ENCODE results near the gene MRFAP1. TPM values are rescaled to one million over a fixed set of nuclear protein-coding genes. Genes with fewer than 3 reads are reported as not detected.

MRFAP1 gene
- total and polyA plus RNA-seq, 10 of the 15 experiments (the other 5 are each of a cell fraction or from before 2014, with no cell fraction given), result 18.7 to 105 (median 80.8) TPM

- H3K4me1 ChIP-seq (ENCODE audit: control insufficient read depth, insufficient read depth, low read length), result peaks cover 6% of the 10 kb centered on the region; the same call in 1 of the 2 replicates
- in situ Hi-C loops (cut with MboI) (no loop called here), intact Hi-C loops (cut with micrococcal nuclease; ENCODE audit: unreplicated experiment) (loop anchor here (2.0 kb wide), 3 partner anchors 34 to 42 kb away; partner anchors contain the start of genes BLOC1S4, MRFAP1 and MRFAP1L1)
- H2AFZ ChIP-seq (ENCODE audit: control insufficient read depth, low read depth, low read length), result peak overlapping the region; percentile 0
- peak; percentile 59 for ATAC-seq
- CTCF ChIA-PET, result interaction anchor here (0.6 to 2.3 kb wide), 22 partner anchors 9 to 428 kb away, joined by 3 to 36 read pairs (median 5); partner anchors contain the start of genes BLOC1S4 and MRFAP1L1
- peak; percentile 45 for DNase-seq (ENCODE audit: low read depth, low spot score)
- RAD21 ChIA-PET (ENCODE audit: unreplicated experiment), result interaction anchor here (0.8 to 3.8 kb wide), 9 partner anchors 16 to 394 kb away, joined by 3 to 22 read pairs (median 4); partner anchors contain the start of genes GRPEL1, MAN2B2, MRFAP1 and MRFAP1L1
- H3K9ac ChIP-seq (ENCODE audit: control insufficient read depth, insufficient read depth, low read length), result peak overlapping the region; percentile 64
- BruUV-seq (replicated peaks), result TSS peak; percentile 77
- H3K27ac ChIP-seq (ENCODE audit: control insufficient read depth, insufficient read depth), result no peak overlapping the region
- H3K27me3 ChIP-seq (replicated peaks in 1 of 2; ENCODE audit: control insufficient read depth in 2 of 2, insufficient read depth in 2 of 2, low read length in 1 of 2), result no peaks in the 10 kb centered on the region
- H3K4me2 ChIP-seq (ENCODE audit: control insufficient read depth, insufficient read depth), result peak overlapping the region; percentile 89
- peaks cover 25% of the 10 kb centered on the region for H3K79me2 ChIP-seq (ENCODE audit: control insufficient read depth, insufficient read depth, low read length)
- H3K4me3 ChIP-seq, result peak overlapping the region; percentile 74
- FAIRE-seq, result peak; percentile 98
- H4K20me1 ChIP-seq (ENCODE audit: control insufficient read depth, insufficient read depth), result no peaks in the 10 kb centered on the region
- SMC1A ChIA-PET (ENCODE audit: uncharacterized antibody, unreplicated experiment), result interaction anchor here (0.8 to 5.2 kb wide), 14 partner anchors 9 to 234 kb away, joined by 3 to 33 read pairs (median 4); partner anchors contain the start of gene BLOC1S4
- no peaks in the 10 kb centered on the region; a peak in 2 of 4 replicates for H3K36me3 ChIP-seq (ENCODE audit: control insufficient read depth in 2 of 2, insufficient read depth in 2 of 2, low read length in 1 of 2)
- no peaks in the 10 kb centered on the region; the same call in 2 of the 3 replicates for H3K9me3 ChIP-seq (replicated peaks; ENCODE audit: control insufficient read depth, insufficient read depth, low read length)
- POLR2A ChIA-PET, result interaction anchor here (0.7 to 1.6 kb wide), 6 partner anchors 13 to 44 kb away, joined by 3 to 6 read pairs (median 3); partner anchors contain the start of gene BLOC1S4
- 7% methylated on average over 28 of the region's 40 CpGs for WGBS (ENCODE audit: insufficient coverage, insufficient replicate concordance, low lambda C conversion rate, missing lambda C conversion rate)
- TF ChIP-seq RFX5 (IDR thresholded peaks at IDR 0.05; ENCODE audit: low read depth, low read length) (no peak), BACH1 (IDR thresholded peaks at IDR 0.05; ENCODE audit: borderline replicate concordance) (no peak), IKZF2 (IDR thresholded peaks at IDR 0.05) (no peak), SUZ12 (IDR thresholded peaks at IDR 0.05; ENCODE audit: unreplicated experiment) (no peak), RUNX3 (IDR thresholded peaks at IDR 0.05; ENCODE audit: low read length) (no peak), SREBF1 (IDR thresholded peaks at IDR 0.05; ENCODE audit: low read length) (no peak), HSF1 (IDR thresholded peaks at IDR 0.05; ENCODE audit: low read depth, low read length) (no peak), CEBPZ (IDR thresholded peaks at IDR 0.05; ENCODE audit: low read depth, low read length) (no peak), TCF3 (IDR thresholded peaks at IDR 0.05; ENCODE audit: borderline replicate concordance, insufficient read depth, low read depth, low read length) (no peak), CBFB (IDR thresholded peaks at IDR 0.05; ENCODE audit: low read depth) (no peak), CHD2 (IDR thresholded peaks at IDR 0.05; ENCODE audit: borderline replicate concordance, low read depth, low read length) (no peak), BHLHE40 (IDR thresholded peaks at IDR 0.05; ENCODE audit: borderline replicate concordance in 1 of 2, low read depth in 2 of 2, low read length in 1 of 2) (no peak), TBL1XR1 (IDR thresholded peaks at IDR 0.05; ENCODE audit: low read depth, low read length) (no peak), EGR1 (IDR thresholded peaks at IDR 0.05; ENCODE audit: borderline replicate concordance in 1 of 2, low read depth in 2 of 2, low read length in 2 of 2) (0 out of 3 replicates have a peak, but pooled peaks of 1 of the 2 experiments have one; percentile 41), SIN3A (IDR thresholded peaks at IDR 0.05; ENCODE audit: low read depth, low read length) (0 out of 2 replicates have a peak, but pooled peaks have one; percentile 48), ETV6 (conservative IDR thresholded peaks at IDR 0.05 in 1 of 2, IDR thresholded peaks at IDR 0.05 in 1 of 2; ENCODE audit: borderline replicate concordance in 1 of 2, low read depth in 1 of 2) (no peak), PAX5 (IDR thresholded peaks at IDR 0.05; ENCODE audit: borderline replicate concordance, low read depth, low read length) (no peak), MTA3 (IDR thresholded peaks at IDR 0.05; ENCODE audit: borderline replicate concordance, low read length) (no peak), ZBED1 (IDR thresholded peaks at IDR 0.05; ENCODE audit: borderline replicate concordance) (no peak)
These were observed 34.1 kb downstream of the MRFAP1 start for GRCh38 chr4:6674500-6675149.

Data from GM12878 (cell line).